ENCODE measurements around the gene CHST3.

DNA sequence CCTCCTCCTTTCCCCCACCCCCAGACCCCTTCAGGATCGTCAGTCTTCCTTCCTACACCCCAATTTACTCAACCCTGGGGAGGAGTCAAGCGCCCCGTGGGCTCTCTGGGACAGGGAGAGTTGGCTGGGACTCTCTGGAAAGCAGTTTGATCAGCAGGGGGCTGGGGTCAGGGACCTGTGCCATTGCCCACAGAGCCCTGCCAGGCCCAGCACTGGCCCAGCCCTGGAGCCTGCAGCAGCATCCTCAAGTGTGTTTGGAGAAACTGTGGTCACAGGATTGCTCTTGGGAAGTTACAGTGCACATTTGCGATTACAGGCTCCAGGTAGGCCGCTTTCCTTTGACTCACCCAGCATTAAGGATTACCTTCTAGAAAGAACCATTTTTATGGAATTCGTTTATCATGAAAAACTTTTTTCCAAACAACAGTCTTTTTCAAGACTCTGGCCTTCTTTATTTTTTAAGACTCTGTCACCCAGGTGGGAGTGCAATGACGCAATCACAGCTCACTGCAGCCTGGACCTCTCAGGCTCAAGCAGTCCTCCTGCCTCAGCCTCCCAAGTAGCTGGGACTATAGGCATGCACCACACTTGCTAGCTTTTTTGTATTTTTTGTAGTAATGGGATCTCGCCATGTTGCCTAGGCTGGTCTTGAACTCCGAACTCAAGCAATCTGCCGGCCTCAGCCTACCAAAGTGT is 50.7 kb downstream of the CHST3 start:
- no peak for TF ChIP-seq CREB1 (IDR thresholded peaks at IDR 0.05; ENCODE audit: low read depth)
- no peak for TF ChIP-seq YY1 (IDR thresholded peaks at IDR 0.05; ENCODE audit: low read depth)
- TF ChIP-seq, protein P1, sequence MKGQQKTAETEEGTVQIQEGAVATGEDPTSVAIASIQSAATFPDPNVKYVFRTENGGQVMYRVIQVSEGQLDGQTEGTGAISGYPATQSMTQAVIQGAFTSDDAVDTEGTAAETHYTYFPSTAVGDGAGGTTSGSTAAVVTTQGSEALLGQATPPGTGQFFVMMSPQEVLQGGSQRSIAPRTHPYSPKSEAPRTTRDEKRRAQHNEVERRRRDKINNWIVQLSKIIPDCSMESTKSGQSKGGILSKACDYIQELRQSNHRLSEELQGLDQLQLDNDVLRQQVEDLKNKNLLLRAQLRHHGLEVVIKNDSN (IDR thresholded peaks at IDR 0.05) = no peak
- TF ChIP-seq FOXM1 (IDR thresholded peaks at IDR 0.05; ENCODE audit: borderline replicate concordance, low read depth) = no peak
- no peak for TF ChIP-seq TAF1 (IDR thresholded peaks at IDR 0.05; ENCODE audit: low read depth)
- no peak for TF ChIP-seq EP300 (IDR thresholded peaks at IDR 0.05; ENCODE audit: borderline replicate concordance)
- TF ChIP-seq EGR1 (IDR thresholded peaks at IDR 0.05) = no peak
- TF ChIP-seq RAD21 (IDR thresholded peaks at IDR 0.05; ENCODE audit: low read depth) = no peak
- TF ChIP-seq TCF12 (IDR thresholded peaks at IDR 0.05; ENCODE audit: low read depth) = no peak
- peak; percentile 63 for TF ChIP-seq CEBPB (IDR thresholded peaks at IDR 0.05)
- TF ChIP-seq ZBTB7A (IDR thresholded peaks at IDR 0.05; ENCODE audit: low read depth) = no peak
- TF ChIP-seq, protein P2, sequence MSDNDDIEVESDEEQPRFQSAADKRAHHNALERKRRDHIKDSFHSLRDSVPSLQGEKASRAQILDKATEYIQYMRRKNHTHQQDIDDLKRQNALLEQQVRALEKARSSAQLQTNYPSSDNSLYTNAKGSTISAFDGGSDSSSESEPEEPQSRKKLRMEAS (IDR thresholded peaks at IDR 0.05) = no peak
